GM19455 (cell line): ENCODE results near the gene SRXN1.

Experiments used
- ATAC-seq: cut with Tn5 transposase; IDR thresholded peaks from one replicate; pipeline ENCODE4 v1.9.1; 2021; ENCODE audit not compliant: unreplicated experiment

SRXN1 gene

DNA sequence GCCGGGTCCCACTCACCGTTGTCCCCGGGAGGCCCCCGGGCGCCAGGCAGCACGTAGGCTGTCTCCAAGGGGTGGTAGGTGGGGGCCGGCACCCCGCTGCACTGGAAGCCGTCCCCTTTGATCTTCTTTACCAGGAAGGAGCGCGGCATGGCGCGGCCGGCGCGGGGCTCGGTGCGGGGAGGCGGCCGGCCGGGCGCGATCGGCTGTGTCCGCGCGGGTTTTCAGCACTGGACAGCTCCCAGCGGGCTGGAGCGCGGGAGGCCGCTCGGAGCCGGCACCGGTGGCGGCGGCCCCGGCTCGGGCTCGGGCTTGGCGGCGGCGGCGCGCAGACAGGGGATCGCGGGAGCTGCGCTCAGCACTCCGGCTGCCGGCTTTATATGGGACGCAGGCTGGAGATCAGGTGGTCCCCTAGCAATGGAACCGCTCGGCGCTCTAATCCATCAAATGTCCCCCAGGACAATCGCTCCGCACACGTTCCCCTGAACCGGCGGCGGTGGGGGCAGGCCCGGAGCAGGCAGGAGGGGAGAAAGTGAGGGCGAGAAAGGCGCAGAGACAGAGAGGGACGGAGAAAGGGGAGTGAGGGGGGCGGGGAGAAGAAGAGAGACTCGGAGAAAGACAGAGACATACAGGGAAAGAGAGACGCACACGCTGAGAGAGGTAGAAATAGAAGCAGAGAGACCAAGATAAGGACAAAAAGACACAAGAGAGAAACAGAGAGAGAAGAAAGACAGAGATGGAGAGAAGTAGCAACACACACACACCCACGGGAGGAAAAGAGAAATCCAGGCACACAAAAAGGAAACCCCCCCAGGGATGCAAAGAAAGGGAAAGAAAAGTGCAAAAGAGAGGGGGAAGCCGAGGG is 22.7 kb upstream of the SRXN1 start, which contains the start of gene SCRT2:
Gene SCRT2 (minus strand): TSS at position 350 of the 862 bp plus-strand sequence. CDS start 201 bp downstream, at position 149.
- no peak for ATAC-seq

DNA sequence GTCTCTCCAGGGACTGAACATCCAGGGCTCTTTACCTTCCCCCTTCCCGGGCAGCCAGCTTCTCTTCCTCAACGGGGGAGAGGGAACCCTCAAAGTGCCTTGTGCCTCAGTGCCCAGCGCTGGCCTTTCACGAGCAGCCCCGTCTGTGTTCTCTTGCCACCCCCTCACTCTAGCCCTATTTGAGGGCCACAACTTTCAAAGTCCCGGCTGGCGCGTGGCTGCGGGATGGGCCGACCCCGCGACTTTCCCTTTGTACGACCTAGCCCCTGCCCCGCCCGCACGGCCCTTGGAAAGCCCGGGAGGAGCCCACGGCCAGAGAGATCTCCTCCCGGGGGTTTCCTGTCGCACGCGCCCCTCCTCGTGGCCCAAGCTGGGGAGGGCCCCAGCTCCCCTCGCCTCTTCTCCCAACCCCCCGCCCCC is 22.0 kb upstream of the SRXN1 start:
- ATAC-seq, result no peak

- no peak for ATAC-seq
Observed at GRCh38 chr20:673603-674001, 20.6 kb upstream of the SRXN1 start.

GRCh38 chr20:672963-673602 is 20.1 kb upstream of the SRXN1 start:
- ATAC-seq, result no peak

GRCh38 chr20:671252-672030 is 18.4 kb upstream of the SRXN1 start:
- no peak for ATAC-seq

GRCh38 chr20:669573-669972 is 16.6 kb upstream of the SRXN1 start:
- no peak for ATAC-seq

DNA sequence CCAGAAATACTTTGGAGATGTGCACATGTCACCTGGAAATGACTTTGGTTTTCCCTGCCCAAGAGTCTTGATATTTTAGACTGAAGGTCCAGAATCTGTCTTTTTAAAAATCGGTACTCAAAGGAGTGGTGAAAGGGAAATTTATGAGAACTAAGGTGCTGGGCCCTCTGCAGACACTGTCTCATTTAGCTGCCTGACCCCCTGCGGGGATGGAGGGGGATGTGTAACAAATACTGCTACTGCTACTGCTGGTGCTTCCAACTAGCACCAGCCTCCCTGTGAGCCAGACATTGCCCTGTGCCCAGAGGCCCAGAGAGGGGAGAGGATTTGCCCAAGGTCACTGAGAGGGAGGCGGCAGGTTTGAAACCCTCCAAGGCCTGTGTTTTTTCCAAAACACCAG is 15.6 kb upstream of the SRXN1 start:
- ATAC-seq, result no peak

- no peak for ATAC-seq
Observed at GRCh38 chr20:668050-668449, 15.1 kb upstream of the SRXN1 start.

- no peak for ATAC-seq
Observed at GRCh38 chr20:667351-668034, 14.5 kb upstream of the SRXN1 start.

GRCh38 chr20:666877-667276 is 13.9 kb upstream of the SRXN1 start:
- no peak for ATAC-seq

GRCh38 chr20:665276-665675 is 12.3 kb upstream of the SRXN1 start:
- ATAC-seq, result no peak

GRCh38 chr20:664576-664975 is 11.6 kb upstream of the SRXN1 start:
- ATAC-seq, result no peak

- ATAC-seq, result no peak
Observed at GRCh38 chr20:664151-664550, 11.2 kb upstream of the SRXN1 start.

- ATAC-seq, result no peak
Observed at GRCh38 chr20:663315-664090, 10.5 kb upstream of the SRXN1 start.

DNA sequence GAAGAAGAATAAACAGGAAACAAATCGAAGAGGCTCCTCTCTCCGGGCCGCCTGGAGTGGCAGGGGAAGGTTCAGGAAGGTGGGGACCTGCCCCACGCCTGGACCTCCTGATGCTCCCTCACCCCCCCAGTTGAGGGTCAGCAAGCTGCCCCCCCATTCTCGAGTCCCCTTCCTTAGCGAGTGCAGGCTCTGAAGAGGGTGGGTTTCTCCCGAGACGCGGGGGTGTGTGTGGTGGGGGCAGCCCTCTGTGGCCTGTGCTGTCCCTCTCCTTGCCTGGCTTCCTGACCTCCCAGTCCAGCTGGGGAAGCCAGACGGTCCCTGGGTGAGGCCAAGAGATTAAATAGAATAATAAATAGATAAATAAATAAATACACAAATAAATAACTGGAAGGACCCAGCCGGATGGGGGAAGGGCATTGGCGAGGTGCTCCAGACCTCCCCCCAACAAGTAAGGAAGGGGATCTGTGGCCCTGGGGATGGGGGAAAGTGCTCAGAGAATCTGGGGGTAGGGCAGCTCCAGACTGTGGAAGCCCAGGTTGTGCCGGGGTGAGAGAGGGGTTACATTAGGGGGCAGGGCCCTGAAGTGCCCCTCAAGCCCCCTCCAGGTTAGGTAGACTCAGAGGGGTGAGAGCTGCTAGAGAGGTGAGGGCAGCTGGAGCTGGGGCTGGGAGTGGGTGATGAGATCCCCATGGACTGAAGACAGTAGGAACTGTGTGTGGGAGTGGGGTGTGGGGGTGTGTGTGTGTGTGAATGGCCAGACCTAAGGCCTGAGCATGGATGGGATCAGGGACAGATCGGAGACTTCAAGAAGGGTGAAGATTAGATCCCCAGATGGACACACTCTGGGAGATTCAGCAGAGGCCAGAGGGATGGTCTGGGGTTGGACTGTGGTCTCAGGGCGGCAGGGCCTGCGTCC is 9.5 kb upstream of the SRXN1 start:
- no peak for ATAC-seq

- no peak for ATAC-seq
Observed at GRCh38 chr20:661474-662270, 8.7 kb upstream of the SRXN1 start.

GRCh38 chr20:658731-659291 is 5.8 kb upstream of the SRXN1 start:
- no peak for ATAC-seq

- ATAC-seq, result no peak
Observed at GRCh38 chr20:658202-658601, 5.2 kb upstream of the SRXN1 start.
